ENCODE results near the gene DHX35. TPM values are rescaled to one million over a fixed set of nuclear protein-coding genes. Genes with fewer than 3 reads are reported as not detected.

Gene DHX35
- total and polyA plus RNA-seq, 2 experiments from 2014 or later = 4.5 to 10.7 TPM

GRCh38 chr20:38970302-38970701, 8.2 kb downstream of the DHX35 start:
- Histone ChIP-seq H3K27me3 (replicated peaks; ENCODE audit: insufficient read depth) (no peaks in the 10 kb centered on the region), H3K36me3 (ENCODE audit: low read depth) (0 out of 2 replicates have a peak, but pooled peaks cover 5% of the 10 kb centered on the region), H3K79me2 (ENCODE audit: insufficient read depth) (peaks cover 31% of the 10 kb centered on the region), H3K27ac (peak overlapping the region; percentile 86), H2AFZ (no peak overlapping the region), H3K9ac (peak overlapping the region; percentile 31; the same call in 1 of the 2 replicates), H3F3A (ENCODE audit: insufficient read depth) (peaks cover 27% of the 10 kb centered on the region), H3K9me3 (ENCODE audit: low read depth) (no peaks in the 10 kb centered on the region), H3K9me2 (ENCODE audit: insufficient read depth) (no peaks in the 10 kb centered on the region), H4K20me1 (ENCODE audit: insufficient read depth) (no peaks in the 10 kb centered on the region), H3K4me1 (ENCODE audit: insufficient read depth) (peaks cover 33% of the 10 kb centered on the region), H3K4me2 (ENCODE audit: unreplicated experiment) (peak overlapping the region; percentile 53), H3K4me3 (no peak overlapping the region)
- in situ Hi-C loops (cut with MboI) = no loop called here
- DNase-seq = peak; percentile 88
- 0 to 11% methylated on average over 1 of the region's 1 CpG for WGBS, 2 experiments (ENCODE audit: low coverage in 1 of 2, low lambda C conversion rate in 2 of 2, missing lambda C conversion rate in 2 of 2)
- TF ChIP-seq EZH2 (IDR thresholded peaks at IDR 0.05; ENCODE audit: insufficient read depth, poor library complexity, severe bottlenecking) (no peak), EZH2phosphoT487 (IDR thresholded peaks at IDR 0.05; ENCODE audit: insufficient read depth, low read depth) (no peak)

DNA sequence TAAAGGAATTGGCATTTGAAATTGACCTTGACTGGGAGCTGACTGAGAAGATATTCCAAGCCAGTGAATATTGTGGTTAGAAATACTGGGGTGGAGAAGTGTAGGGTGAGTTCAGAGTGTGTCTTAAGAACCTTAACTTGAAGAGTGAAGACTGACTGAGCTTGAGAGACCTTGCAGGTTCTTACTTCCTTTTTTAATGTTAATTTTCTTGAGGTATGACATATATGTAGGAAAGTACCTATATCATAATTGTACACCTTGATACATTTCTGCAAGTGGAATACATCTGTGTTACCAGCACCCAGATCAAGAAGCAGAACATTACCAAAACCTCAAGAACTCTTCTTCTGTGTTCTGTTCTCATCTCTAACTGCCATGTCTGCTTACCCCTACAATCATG, 11.0 kb downstream of the DHX35 start:
- Histone ChIP-seq H3K4me1 (ENCODE audit: insufficient read depth) (peaks cover 33% of the 10 kb centered on the region), H3K9me2 (ENCODE audit: insufficient read depth) (no peaks in the 10 kb centered on the region), H3K36me3 (ENCODE audit: low read depth) (0 out of 2 replicates have a peak, but pooled peaks cover 5% of the 10 kb centered on the region), H3K79me2 (ENCODE audit: insufficient read depth) (peaks cover 22% of the 10 kb centered on the region), H3K9me3 (ENCODE audit: low read depth) (no peaks in the 10 kb centered on the region), H3K27ac (no peak overlapping the region), H2AFZ (no peak overlapping the region), H3K4me3 (no peak overlapping the region), H4K20me1 (ENCODE audit: insufficient read depth) (no peaks in the 10 kb centered on the region), H3K4me2 (ENCODE audit: unreplicated experiment) (no peak overlapping the region), H3K27me3 (replicated peaks; ENCODE audit: insufficient read depth) (no peaks in the 10 kb centered on the region), H3F3A (ENCODE audit: insufficient read depth) (peaks cover 31% of the 10 kb centered on the region), H3K9ac (no peak overlapping the region)
- TF ChIP-seq EZH2phosphoT487 (IDR thresholded peaks at IDR 0.05; ENCODE audit: insufficient read depth, low read depth) (no peak), EZH2 (IDR thresholded peaks at IDR 0.05; ENCODE audit: insufficient read depth, poor library complexity, severe bottlenecking) (no peak)
- in situ Hi-C loops (cut with MboI) = no loop called here
- no peak for DNase-seq

GRCh38 chr20:38973645-38974044, 11.5 kb downstream of the DHX35 start:
- Histone ChIP-seq H3K4me2 (ENCODE audit: unreplicated experiment) (no peak overlapping the region), H3F3A (ENCODE audit: insufficient read depth) (peaks cover 31% of the 10 kb centered on the region), H3K4me3 (no peak overlapping the region), H3K27ac (0 out of 2 replicates have a peak overlapping the region, but pooled peaks have one; percentile 14), H3K9me3 (ENCODE audit: low read depth) (no peaks in the 10 kb centered on the region), H3K9me2 (ENCODE audit: insufficient read depth) (no peaks in the 10 kb centered on the region), H3K4me1 (ENCODE audit: insufficient read depth) (peaks cover 33% of the 10 kb centered on the region), H2AFZ (no peak overlapping the region), H3K36me3 (ENCODE audit: low read depth) (0 out of 2 replicates have a peak, but pooled peaks cover 5% of the 10 kb centered on the region), H3K27me3 (replicated peaks; ENCODE audit: insufficient read depth) (no peaks in the 10 kb centered on the region), H3K79me2 (ENCODE audit: insufficient read depth) (peaks cover 26% of the 10 kb centered on the region), H3K9ac (no peak overlapping the region), H4K20me1 (ENCODE audit: insufficient read depth) (no peaks in the 10 kb centered on the region)
- peak; percentile 62 for DNase-seq
- WGBS, 2 experiments (ENCODE audit: low coverage in 1 of 2, low lambda C conversion rate in 2 of 2, missing lambda C conversion rate in 2 of 2) = 47 to 63% methylated on average over 5 of the region's 5 CpGs
- in situ Hi-C loops (cut with MboI) = no loop called here
- no peak for TF ChIP-seq EZH2phosphoT487 (IDR thresholded peaks at IDR 0.05; ENCODE audit: insufficient read depth, low read depth)
- no peak for TF ChIP-seq EZH2 (IDR thresholded peaks at IDR 0.05; ENCODE audit: insufficient read depth, poor library complexity, severe bottlenecking)

- no peak overlapping the region for H2AFZ ChIP-seq
- H3K27me3 ChIP-seq (replicated peaks; ENCODE audit: insufficient read depth) = no peaks in the 10 kb centered on the region
- H3F3A ChIP-seq (ENCODE audit: insufficient read depth) = peaks cover 13% of the 10 kb centered on the region
- H3K79me2 ChIP-seq (ENCODE audit: insufficient read depth) = peaks cover 45% of the 10 kb centered on the region
- peak; percentile 17 for DNase-seq
- H3K36me3 ChIP-seq (ENCODE audit: low read depth) = 0 out of 2 replicates have a peak, but pooled peaks cover 5% of the 10 kb centered on the region
- no peaks in the 10 kb centered on the region for H4K20me1 ChIP-seq (ENCODE audit: insufficient read depth)
- H3K9ac ChIP-seq = no peak overlapping the region
- H3K4me1 ChIP-seq (ENCODE audit: insufficient read depth) = peaks cover 18% of the 10 kb centered on the region
- WGBS, 2 experiments (ENCODE audit: low coverage in 1 of 2, low lambda C conversion rate in 2 of 2, missing lambda C conversion rate in 2 of 2) = 77 to 80% methylated on average over 2 of the region's 2 CpGs
- H3K4me2 ChIP-seq (ENCODE audit: unreplicated experiment) = no peak overlapping the region
- no peak overlapping the region for H3K27ac ChIP-seq
- in situ Hi-C loops (cut with MboI) = no loop called here
- H3K9me2 ChIP-seq (ENCODE audit: insufficient read depth) = no peaks in the 10 kb centered on the region
- H3K9me3 ChIP-seq (ENCODE audit: low read depth) = no peaks in the 10 kb centered on the region
- no peak overlapping the region for H3K4me3 ChIP-seq
- TF ChIP-seq EZH2 (IDR thresholded peaks at IDR 0.05; ENCODE audit: insufficient read depth, poor library complexity, severe bottlenecking) (no peak), EZH2phosphoT487 (IDR thresholded peaks at IDR 0.05; ENCODE audit: insufficient read depth, low read depth) (no peak)
Measured at GRCh38 chr20:38975539-38976120, 13.5 kb downstream of the DHX35 start.

All from GM23248 (cell line).